SK-N-MC (cell line): Measurements from ENCODE around the gene CELF2.

ENCODE experiments used
- DNase-seq: peaks from one replicate; pipeline ENCODE4 v3.0.0-alpha.2; 2011; ENCODE audit warnings: low read depth, low spot score
- H3K27ac ChIP-seq: fragments of 200-600 bp; sonication (generic); 2 replicates; pipeline ENCODE4 v1.5.1; 2016; ENCODE audit warnings: mixed run types
- H3K36me3 ChIP-seq: fragments of 200-600 bp; sonication (generic); 2 replicates; pipeline ENCODE4 v1.6.1; 2017; ENCODE audit warnings: antibody characterized with exemption, low read length, mixed read lengths; ENCODE audit not compliant: insufficient read depth
- H3K4me3 ChIP-seq: fragments of 200-600 bp; sonication (generic); 2 replicates; pipeline ENCODE4 v1.5.1; 2016
- H3K9ac ChIP-seq: fragments of 200-600 bp; sonication (generic); 2 replicates; pipeline ENCODE4 v1.8.0; 2017; ENCODE audit warnings: mixed run types, mixed read lengths; ENCODE audit not compliant: insufficient read length
- H3K9me3 ChIP-seq: fragments of 200-600 bp; sonication (generic); 2 replicates; pipeline ENCODE4 v1.6.1; 2017; ENCODE audit warnings: low read depth, mild to moderate bottlenecking, antibody characterized with exemption, low read length, moderate library complexity, mixed read lengths
- EZH2 ChIP-seq: fragments of 200-600 bp; sonication (generic); IDR thresholded peaks from one replicate; pipeline ENCODE4 v1.6.1; 2017; ENCODE audit warnings: antibody characterized with exemption
- FOXP2 ChIP-seq: optimal IDR thresholded peaks from 2 replicates; pipeline ENCODE3; 2011; ENCODE audit warnings: mild to moderate bottlenecking, moderate library complexity; ENCODE audit not compliant: insufficient read depth; ENCODE audit errors: extremely low read length, control extremely low read depth
- POLR2AphosphoS5 ChIP-seq: IDR thresholded peaks from 2 replicates; pipeline ENCODE4 v1.6.1; 2012; ENCODE audit warnings: mild to moderate bottlenecking, low read depth, low read length, borderline replicate concordance

Gene CELF2

DNA sequence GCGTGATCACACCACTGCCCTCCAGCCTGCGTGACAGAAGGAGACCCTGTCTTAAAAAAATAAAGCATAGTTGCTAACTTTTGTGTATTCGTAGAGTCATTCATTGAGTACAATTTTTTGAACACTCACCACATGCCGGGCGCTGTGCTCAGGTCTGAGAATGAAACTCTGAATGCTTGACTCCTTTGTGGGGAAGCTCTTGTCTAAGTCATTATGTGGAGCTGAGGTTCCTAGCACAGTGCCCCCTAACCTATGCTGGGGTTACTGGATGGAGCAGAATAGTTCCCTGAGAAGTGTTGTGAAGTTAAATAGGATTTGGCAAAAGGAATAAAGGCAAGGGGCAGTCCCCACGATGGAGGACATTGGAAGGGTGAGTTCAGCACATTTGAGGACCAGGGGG is 123.3 kb downstream of the CELF2 start:
- TF ChIP-seq EZH2: no peak
- TF ChIP-seq FOXP2: no peak
- no peak for TF ChIP-seq POLR2AphosphoS5
- H3K27ac ChIP-seq: no peak overlapping the region

DNA sequence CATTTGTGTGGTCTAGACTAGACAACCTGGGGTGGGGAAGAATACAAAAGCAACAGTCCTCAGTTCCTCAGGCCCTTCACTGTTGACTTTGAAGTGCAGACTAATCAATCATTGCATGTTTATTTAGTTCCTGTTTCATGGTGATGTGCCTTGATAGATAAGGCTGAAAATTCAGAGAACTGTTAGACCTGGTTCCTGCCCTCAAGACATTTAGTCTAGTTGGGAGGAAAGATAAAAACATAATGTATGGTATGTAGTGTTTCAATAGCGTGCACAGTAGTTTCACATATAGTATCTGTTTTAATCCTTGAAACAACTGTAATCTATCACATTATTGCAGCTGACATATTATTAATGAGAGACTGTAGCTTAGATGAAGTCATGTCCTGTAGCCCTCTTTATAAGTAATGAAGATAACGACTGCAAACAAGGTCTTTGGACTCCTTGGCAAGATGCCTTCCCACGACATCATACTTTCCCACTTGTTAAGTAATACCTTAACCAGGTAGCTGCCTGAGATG is 124.0 kb downstream of the CELF2 start:
- no peak for TF ChIP-seq POLR2AphosphoS5
- TF ChIP-seq EZH2: no peak
- no peak for TF ChIP-seq FOXP2
- Histone ChIP-seq H3K9ac (no peak overlapping the region), H3K27ac (no peak overlapping the region), H3K9me3 (no peaks in the 10 kb centered on the region), H3K4me3 (no peak overlapping the region), H3K36me3 (no peaks in the 10 kb centered on the region)
- no peak for DNase-seq

More for the DNA sequence above, 123.3 kb downstream of the CELF2 start:
- DNase-seq: no peak
- Histone ChIP-seq H3K36me3 (no peaks in the 10 kb centered on the region), H3K9ac (no peak overlapping the region), H3K9me3 (no peaks in the 10 kb centered on the region), H3K4me3 (no peak overlapping the region)

DNA sequence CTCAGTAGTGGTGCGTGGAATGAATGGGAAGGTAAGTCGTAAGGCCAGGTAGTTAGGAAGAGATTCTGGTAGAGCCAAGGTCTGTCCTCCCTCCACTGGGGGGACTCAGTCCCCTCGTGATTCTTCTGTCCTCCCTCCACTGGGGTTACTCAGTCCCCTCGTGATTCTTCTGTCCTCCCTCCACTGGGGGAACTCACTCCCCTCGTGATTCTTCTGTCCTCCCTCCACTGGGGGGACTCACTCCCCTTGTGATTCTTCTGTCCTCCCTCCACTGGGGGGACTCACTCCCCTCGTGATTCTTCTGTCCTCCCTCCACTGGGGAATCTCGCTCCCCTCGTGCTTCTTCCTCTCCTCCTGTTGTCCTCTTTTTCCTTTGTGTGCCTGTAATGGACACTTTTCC is 125.1 kb downstream of the CELF2 start:
- TF ChIP-seq POLR2AphosphoS5: no peak
- no peak for TF ChIP-seq FOXP2
- no peak for TF ChIP-seq EZH2
- no peak overlapping the region for H3K27ac ChIP-seq
- DNase-seq: no peak
- H3K9ac ChIP-seq: no peak overlapping the region
- H3K4me3 ChIP-seq: no peak overlapping the region
- H3K36me3 ChIP-seq: no peaks in the 10 kb centered on the region
- H3K9me3 ChIP-seq: no peaks in the 10 kb centered on the region

DNA sequence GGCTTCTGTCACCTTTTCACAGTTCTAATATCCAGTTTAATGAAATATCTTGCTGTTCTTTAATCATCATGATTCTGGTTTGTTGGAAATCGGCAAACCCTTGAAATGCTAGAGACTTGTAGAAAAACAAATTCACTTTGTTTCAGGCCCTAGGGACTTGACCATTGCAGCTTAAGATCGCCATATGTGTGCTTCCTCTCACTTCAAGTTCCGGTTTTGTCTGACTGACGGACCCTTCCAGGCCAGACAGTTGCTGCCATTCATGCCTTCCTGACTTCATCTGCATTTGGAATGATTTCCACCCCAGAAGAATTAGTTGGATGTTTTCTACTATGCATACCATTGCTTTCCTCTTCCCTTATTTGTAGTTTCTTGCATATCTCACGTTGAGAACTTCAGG is 125.6 kb downstream of the CELF2 start:
- Histone ChIP-seq H3K4me3 (no peak overlapping the region), H3K9me3 (no peaks in the 10 kb centered on the region), H3K27ac (no peak overlapping the region), H3K9ac (no peak overlapping the region), H3K36me3 (no peaks in the 10 kb centered on the region)
- no peak for TF ChIP-seq POLR2AphosphoS5
- TF ChIP-seq FOXP2: no peak
- TF ChIP-seq EZH2: no peak
- DNase-seq: no peak

DNA sequence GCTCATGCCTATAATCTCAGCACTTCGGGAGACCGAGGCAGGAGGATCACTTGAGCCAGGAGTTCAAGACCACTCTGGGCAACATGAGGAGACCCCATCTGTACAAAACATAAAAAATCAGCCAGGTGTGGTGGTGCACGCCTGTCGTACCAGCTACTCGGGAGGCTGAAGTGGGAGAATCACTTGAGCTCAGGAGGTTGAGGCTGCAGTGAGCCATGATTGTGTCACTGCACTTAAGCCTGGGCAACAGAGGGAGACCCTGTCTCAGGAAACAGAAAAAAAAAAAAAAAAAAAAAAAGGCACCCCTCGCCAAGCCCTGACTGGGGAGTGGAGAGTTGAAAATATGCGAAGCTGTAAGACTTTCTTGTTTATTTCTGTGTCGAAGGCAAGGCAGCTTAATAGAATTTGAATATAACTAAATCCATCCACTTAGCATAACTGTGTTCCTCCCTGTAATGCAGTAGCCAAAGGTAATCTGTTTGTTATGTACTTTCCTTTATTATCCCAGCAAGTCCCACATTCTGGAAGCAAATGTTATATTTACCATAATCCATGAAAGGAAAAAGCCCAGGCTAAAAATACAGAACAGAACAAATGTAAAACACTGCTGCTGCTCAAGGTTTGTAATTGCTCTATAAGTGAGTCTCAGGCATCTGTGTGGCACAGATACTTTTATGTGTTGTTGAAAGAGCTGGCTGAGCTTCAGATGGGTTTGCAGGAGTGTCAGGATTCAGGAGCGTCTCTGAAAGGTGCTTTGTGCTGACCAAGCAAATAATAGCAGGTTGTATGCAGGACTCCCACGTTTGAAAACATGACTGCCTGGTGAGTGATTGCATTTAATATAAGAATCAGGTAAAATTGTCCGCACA is 127.2 kb downstream of the CELF2 start:
- H3K4me3 ChIP-seq: no peak overlapping the region
- no peak for DNase-seq
- H3K36me3 ChIP-seq: no peaks in the 10 kb centered on the region
- no peak overlapping the region for H3K27ac ChIP-seq
- no peaks in the 10 kb centered on the region for H3K9me3 ChIP-seq
- TF ChIP-seq EZH2 (no peak), FOXP2 (no peak), POLR2AphosphoS5 (no peak)
- H3K9ac ChIP-seq: no peak overlapping the region

DNA sequence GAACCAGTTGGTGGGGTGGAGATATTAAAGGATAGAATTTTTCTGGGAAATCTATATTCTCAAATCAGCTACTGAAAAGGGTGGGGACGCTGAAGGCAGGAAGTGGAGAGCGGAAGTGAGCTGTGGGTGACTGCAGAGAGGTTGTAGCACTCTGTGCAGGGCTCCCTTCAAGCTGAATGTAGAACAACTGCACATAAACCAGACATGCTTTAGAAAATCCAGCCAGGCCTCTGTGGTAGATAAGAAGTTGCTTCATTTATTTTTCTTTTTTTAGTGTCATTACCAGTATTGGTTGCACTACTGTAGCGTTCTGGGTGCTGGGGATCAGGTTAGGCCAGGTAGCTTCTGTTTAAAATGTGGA is 127.8 kb downstream of the CELF2 start:
- TF ChIP-seq FOXP2 (no peak), POLR2AphosphoS5 (no peak), EZH2 (no peak)
- Histone ChIP-seq H3K36me3 (no peaks in the 10 kb centered on the region), H3K4me3 (no peak overlapping the region), H3K27ac (no peak overlapping the region), H3K9ac (no peak overlapping the region), H3K9me3 (no peaks in the 10 kb centered on the region)
- no peak for DNase-seq

DNA sequence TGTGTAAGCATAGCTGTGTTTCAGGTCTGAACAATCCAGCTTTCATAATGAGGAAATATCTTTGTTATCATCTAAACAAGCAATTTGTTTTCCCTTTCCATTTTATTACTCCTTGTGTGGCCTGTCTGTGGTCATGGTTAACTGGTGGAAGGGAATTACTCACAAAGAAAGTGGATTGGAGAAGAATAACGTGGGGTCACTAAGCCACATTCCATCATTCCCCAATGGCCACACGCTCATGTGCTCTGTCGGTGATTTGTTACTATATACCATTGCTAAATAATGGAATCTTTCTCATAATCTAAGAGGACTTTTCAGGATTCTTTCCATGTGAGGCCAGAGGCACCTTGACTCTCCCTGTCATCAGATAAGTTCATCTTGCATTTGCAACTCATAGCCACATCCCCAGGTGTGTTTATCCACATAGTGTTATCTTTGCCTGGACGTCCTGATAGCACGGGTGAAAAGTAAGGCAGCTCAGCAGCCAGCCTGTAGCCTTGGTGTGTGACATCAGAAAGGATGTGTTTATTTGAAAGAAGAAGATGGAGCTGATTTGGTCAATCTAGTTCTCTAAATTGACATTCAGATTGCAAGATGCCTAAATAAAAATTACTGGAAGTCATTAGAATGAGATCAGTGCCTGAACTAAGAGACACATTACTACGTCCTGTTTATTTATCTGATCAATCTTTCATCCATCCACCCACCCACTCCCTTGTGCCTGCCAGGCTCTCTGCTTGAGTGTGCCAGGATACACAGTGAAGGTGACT is 128.9 kb downstream of the CELF2 start:
- Histone ChIP-seq H3K4me3 (no peak overlapping the region), H3K9me3 (no peaks in the 10 kb centered on the region), H3K36me3 (no peaks in the 10 kb centered on the region), H3K27ac (no peak overlapping the region), H3K9ac (no peak overlapping the region)
- TF ChIP-seq FOXP2 (no peak), POLR2AphosphoS5 (no peak), EZH2 (no peak)
- no peak for DNase-seq

DNA sequence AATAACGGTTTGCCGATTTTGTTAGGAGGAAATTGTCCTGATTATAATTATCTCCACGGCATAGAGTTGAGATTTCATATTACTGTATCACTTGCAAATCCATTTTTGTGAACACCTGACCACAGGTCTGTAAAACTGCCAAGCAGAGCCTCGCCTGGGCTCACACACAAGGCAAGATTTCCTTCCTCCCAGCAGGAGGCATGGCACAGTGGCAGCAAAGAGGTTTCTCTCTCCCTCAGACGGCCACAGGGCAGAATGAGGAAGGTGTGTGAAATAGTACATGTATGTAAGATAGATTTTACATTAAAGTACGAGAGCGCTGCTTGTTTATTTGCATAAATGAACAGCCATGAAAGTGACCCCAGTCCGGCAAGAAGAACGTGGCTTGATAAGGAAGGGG is 130.1 kb downstream of the CELF2 start:
- H3K9ac ChIP-seq: no peak overlapping the region
- H3K4me3 ChIP-seq: no peak overlapping the region
- no peak for TF ChIP-seq FOXP2
- TF ChIP-seq POLR2AphosphoS5: no peak
- no peak for TF ChIP-seq EZH2
- H3K27ac ChIP-seq: no peak overlapping the region
- DNase-seq: no peak
- H3K36me3 ChIP-seq: no peaks in the 10 kb centered on the region
- H3K9me3 ChIP-seq: no peaks in the 10 kb centered on the region
